Smooth muscle cell (in vitro differentiated cells): ENCODE measurements around the gene STAU1. TPM values are rescaled to one million over a fixed set of nuclear protein-coding genes. Genes with fewer than 3 reads are reported as not detected.
A peak's percentile ranks its signal among the peaks of the same experiment; 100 is the strongest.
"Not testable (repeated sequence)": the region's sequence is repeated elsewhere in the genome, so short reads cannot be mapped to it uniquely, and the experiment has no call there.

ENCODE experiments used
- DNase-seq: peaks from one replicate; lab custom pipeline; 2025; ENCODE audit not compliant: unreplicated experiment; lab: John Stamatoyannopoulos, UW
- H2AFZ ChIP-seq: fragments of 200-600 bp; sonication (generic); 2 replicates; pipeline ENCODE4 v1.6.0; 2016; ENCODE audit warnings: antibody characterized with exemption, low read depth, mild to moderate bottlenecking
- H3F3A ChIP-seq: fragments of 200-600 bp; sonication (generic); 2 replicates; pipeline ENCODE4 v1.6.0; 2017; ENCODE audit warnings: antibody characterized with exemption, low read depth
- H3K27ac ChIP-seq: fragments of 200-600 bp; sonication (generic); 2 replicates; pipeline ENCODE4 v1.5.1; 2016; ENCODE audit warnings: low read depth, mild to moderate bottlenecking
- H3K27me3 ChIP-seq: fragments of 200-600 bp; sonication (generic); 2 replicates; pipeline ENCODE4 v1.6.1; 2016; ENCODE audit warnings: low read depth, mild to moderate bottlenecking
- H3K36me3 ChIP-seq: fragments of 200-600 bp; sonication (generic); 2 replicates; pipeline ENCODE4 v1.5.1; 2016; ENCODE audit warnings: low read depth
- H3K4me1 ChIP-seq: fragments of 200-600 bp; sonication (generic); 2 replicates; pipeline ENCODE4 v1.5.1; 2016; ENCODE audit warnings: low read depth
- H3K4me2 ChIP-seq: fragments of 200-600 bp; sonication (generic); 2 replicates; pipeline ENCODE4 v1.6.0; 2016; ENCODE audit warnings: mild to moderate bottlenecking
- H3K4me3 ChIP-seq: fragments of 200-600 bp; sonication (generic); 2 replicates; pipeline ENCODE4 v1.5.1; 2016; ENCODE audit warnings: mild to moderate bottlenecking
- H3K79me2 ChIP-seq: fragments of 200-600 bp; sonication (generic); 2 replicates; pipeline ENCODE4 v1.6.0; 2016; ENCODE audit warnings: low read depth, mild to moderate bottlenecking
- H3K9ac ChIP-seq: fragments of 200-600 bp; sonication (generic); 2 replicates; pipeline ENCODE4 v1.6.0; 2016; ENCODE audit warnings: low read depth
- H3K9me3 ChIP-seq: fragments of 200-600 bp; sonication (generic); replicated peaks from 2 replicates; pipeline ENCODE4 v1.5.1; 2016; ENCODE audit warnings: low read depth
- H4K20me1 ChIP-seq: fragments of 200-600 bp; sonication (generic); 2 replicates; pipeline ENCODE4 v1.6.0; 2016; ENCODE audit warnings: low read depth
- CTCF ChIP-seq: fragments of 200-600 bp; sonication (generic); IDR thresholded peaks from 2 replicates; pipeline ENCODE4 v1.5.1; 2017; ENCODE audit warnings: borderline replicate concordance, mild to moderate bottlenecking, antibody characterized with exemption; ENCODE audit not compliant: insufficient read depth, poor library complexity, severe bottlenecking
- WGBS: methylation state at CpG from one replicate; pipeline ENCODE4 v1.1.7; 2016; ENCODE audit warnings: low lambda C conversion rate; 5-methylcytosine and 5-hydroxymethylcytosine counted together
- polyA plus RNA-seq: library from polyadenylated mRNA; unstranded; fragments of >200 nt; fragmentation: Nextera tagmentation; extraction: Ambion mirVana; gene quantifications from 2 replicates; pipeline ENCODE4 v1.2.1, GENCODE V29; 2016
- total RNA-seq: library from RNA; depleted of rRNA; stranded (reverse); fragments of >200 nt; gene quantifications from 2 replicates; pipeline ENCODE4 v1.2.3, GENCODE V29; 2014

STAU1 gene
- total and polyA plus RNA-seq, 2 experiments from 2014 or later: 42.2 to 45.1 TPM

GRCh38 chr20:49184691-49185070 is 3.5 kb downstream of the STAU1 start:
- H3K4me2 ChIP-seq: no peak overlapping the region
- 89% methylated on average over 3 of the region's 3 CpGs for WGBS
- peak overlapping the region; percentile 91 for H3K4me3 ChIP-seq
- peaks cover 79% of the 10 kb centered on the region for H4K20me1 ChIP-seq
- DNase-seq: no peak
- no peaks in the 10 kb centered on the region for H3F3A ChIP-seq
- no peak overlapping the region for H3K27ac ChIP-seq
- peaks cover 8% of the 10 kb centered on the region for H3K4me1 ChIP-seq
- no peak overlapping the region for H2AFZ ChIP-seq
- H3K79me2 ChIP-seq: peaks cover 82% of the 10 kb centered on the region
- no peaks in the 10 kb centered on the region for H3K9me3 ChIP-seq
- H3K36me3 ChIP-seq: no peaks in the 10 kb centered on the region
- H3K27me3 ChIP-seq: no peaks in the 10 kb centered on the region
- TF ChIP-seq CTCF: no peak
- H3K9ac ChIP-seq: no peak overlapping the region

GRCh38 chr20:49184084-49184501 is 4.0 kb downstream of the STAU1 start:
- not testable (repeated sequence) for H3K36me3 ChIP-seq, H3K9me3 ChIP-seq, H3K4me2 ChIP-seq, H3K9ac ChIP-seq, H3K4me1 ChIP-seq, H3F3A ChIP-seq, H3K4me3 ChIP-seq, DNase-seq, H2AFZ ChIP-seq, H3K27ac ChIP-seq, H3K27me3 ChIP-seq
- Histone ChIP-seq H4K20me1 (peaks cover 85% of the 10 kb centered on the region), H3K79me2 (peaks cover 88% of the 10 kb centered on the region)
- 94% methylated on average over 5 of the region's 5 CpGs for WGBS

- H3K27me3 ChIP-seq: no peaks in the 10 kb centered on the region
- no peaks in the 10 kb centered on the region for H3F3A ChIP-seq
- H3K79me2 ChIP-seq: peaks cover 94% of the 10 kb centered on the region
- H3K36me3 ChIP-seq: no peaks in the 10 kb centered on the region
- no peak for TF ChIP-seq CTCF
- WGBS: 95% methylated on average over 3 of the region's 3 CpGs
- H3K4me1 ChIP-seq: peaks cover 8% of the 10 kb centered on the region
- H4K20me1 ChIP-seq: peaks cover 91% of the 10 kb centered on the region
- no peak overlapping the region for H3K27ac ChIP-seq
- H3K4me2 ChIP-seq: no peak overlapping the region
- H3K9ac ChIP-seq: no peak overlapping the region
- DNase-seq: no peak
- no peak overlapping the region for H2AFZ ChIP-seq
- H3K9me3 ChIP-seq: no peaks in the 10 kb centered on the region
- H3K4me3 ChIP-seq: no peak overlapping the region
These were observed 4.7 kb downstream of the STAU1 start for GRCh38 chr20:49183444-49183843.

- peaks cover 99% of the 10 kb centered on the region for H3K79me2 ChIP-seq
- H2AFZ ChIP-seq: no peak overlapping the region
- peaks cover 5% of the 10 kb centered on the region for H3K4me1 ChIP-seq
- no peaks in the 10 kb centered on the region for H3F3A ChIP-seq
- H3K27me3 ChIP-seq: no peaks in the 10 kb centered on the region
- no peak for DNase-seq
- no peak overlapping the region for H3K9ac ChIP-seq
- no peak overlapping the region for H3K27ac ChIP-seq
- no peaks in the 10 kb centered on the region for H3K9me3 ChIP-seq
- no peak for TF ChIP-seq CTCF
- 69% methylated on average over 8 of the region's 8 CpGs for WGBS
- H3K36me3 ChIP-seq: no peaks in the 10 kb centered on the region
- peaks cover 98% of the 10 kb centered on the region for H4K20me1 ChIP-seq
- no peak overlapping the region for H3K4me3 ChIP-seq
- no peak overlapping the region for H3K4me2 ChIP-seq
These were observed 6.8 kb downstream of the STAU1 start for GRCh38 chr20:49181265-49181877.
